GM06990 (cell line): ENCODE data around the gene MAN2B2.
"Not testable (repeated sequence)": the region's sequence is repeated elsewhere in the genome, so short reads cannot be mapped to it uniquely, and the experiment has no call there.

Experiments
- DNase-seq: peaks from one replicate; pipeline ENCODE4 v3.0.0-alpha.2; 2011; ENCODE audit not compliant: insufficient read length; ENCODE audit errors: extremely low read depth
- H3K27me3 ChIP-seq: replicated peaks from 2 replicates; pipeline ENCODE4 v1.6.0; 2011; ENCODE audit warnings: low read length; ENCODE audit not compliant: control insufficient read depth, insufficient read depth
- H3K36me3 ChIP-seq: 2 replicates; pipeline ENCODE4 v1.5.1; 2011; ENCODE audit warnings: low read length; ENCODE audit not compliant: control insufficient read depth, insufficient read depth
- H3K4me3 ChIP-seq: replicated peaks from 2 replicates; pipeline ENCODE4 v1.5.1; 2011; ENCODE audit warnings: low read depth, mild to moderate bottlenecking, control low read depth, low read length
- TF ChIP-seq, protein P1 (sequence below): IDR thresholded peaks from 2 replicates; pipeline ENCODE4 v1.5.1; 2011; ENCODE audit warnings: low read length, control low read depth, mild to moderate bottlenecking, inconsistent platforms; ENCODE audit not compliant: insufficient read depth, poor library complexity, severe bottlenecking

MAN2B2 gene

DNA sequence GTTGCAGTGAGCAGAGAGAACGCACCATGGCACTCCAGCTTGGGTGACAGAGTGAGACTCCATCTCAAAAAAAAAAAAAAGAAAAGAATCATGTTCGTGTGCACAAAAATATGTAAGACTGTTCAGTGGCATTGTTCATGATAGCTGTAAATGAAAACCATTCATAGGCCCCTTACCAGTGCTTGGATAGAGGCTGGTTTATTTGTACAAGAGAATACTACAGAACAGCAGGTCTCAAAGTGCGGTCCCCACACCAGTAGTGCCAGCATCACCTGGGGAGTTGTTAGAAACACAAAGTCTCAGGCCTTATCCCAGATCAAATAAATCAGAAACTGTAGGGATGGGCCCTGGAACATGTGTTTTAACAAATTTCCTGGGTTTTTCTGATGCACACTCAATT is 52.8 kb downstream of the MAN2B2 start:
- Histone ChIP-seq H3K27me3 (no peaks in the 10 kb centered on the region), H3K36me3 (no peaks in the 10 kb centered on the region), H3K4me3 (no peak overlapping the region)
- TF ChIP-seq, protein P1, sequence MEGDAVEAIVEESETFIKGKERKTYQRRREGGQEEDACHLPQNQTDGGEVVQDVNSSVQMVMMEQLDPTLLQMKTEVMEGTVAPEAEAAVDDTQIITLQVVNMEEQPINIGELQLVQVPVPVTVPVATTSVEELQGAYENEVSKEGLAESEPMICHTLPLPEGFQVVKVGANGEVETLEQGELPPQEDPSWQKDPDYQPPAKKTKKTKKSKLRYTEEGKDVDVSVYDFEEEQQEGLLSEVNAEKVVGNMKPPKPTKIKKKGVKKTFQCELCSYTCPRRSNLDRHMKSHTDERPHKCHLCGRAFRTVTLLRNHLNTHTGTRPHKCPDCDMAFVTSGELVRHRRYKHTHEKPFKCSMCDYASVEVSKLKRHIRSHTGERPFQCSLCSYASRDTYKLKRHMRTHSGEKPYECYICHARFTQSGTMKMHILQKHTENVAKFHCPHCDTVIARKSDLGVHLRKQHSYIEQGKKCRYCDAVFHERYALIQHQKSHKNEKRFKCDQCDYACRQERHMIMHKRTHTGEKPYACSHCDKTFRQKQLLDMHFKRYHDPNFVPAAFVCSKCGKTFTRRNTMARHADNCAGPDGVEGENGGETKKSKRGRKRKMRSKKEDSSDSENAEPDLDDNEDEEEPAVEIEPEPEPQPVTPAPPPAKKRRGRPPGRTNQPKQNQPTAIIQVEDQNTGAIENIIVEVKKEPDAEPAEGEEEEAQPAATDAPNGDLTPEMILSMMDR, result no peak
- no peak for DNase-seq

DNA sequence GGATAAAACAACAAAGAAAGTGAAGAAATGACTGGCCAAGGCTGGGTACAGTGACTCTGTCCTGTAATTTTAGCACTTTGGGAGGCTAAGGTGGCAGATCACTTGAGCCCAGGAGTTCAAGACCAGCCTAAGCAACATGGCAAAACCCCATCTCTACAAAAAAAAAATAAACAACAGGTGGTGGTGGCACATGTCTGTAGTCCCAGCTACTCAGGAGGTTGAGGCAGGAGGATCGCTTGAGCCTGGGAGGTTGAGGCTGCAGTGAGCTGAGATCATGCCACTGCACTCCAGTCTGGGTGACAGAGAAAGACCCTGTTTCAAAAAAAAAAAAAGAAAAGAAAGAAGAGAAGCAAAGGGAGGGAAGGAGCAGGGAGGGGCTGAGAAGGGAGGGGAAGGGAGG is 53.5 kb downstream of the MAN2B2 start:
- not testable (repeated sequence) for DNase-seq, H3K27me3 ChIP-seq, H3K36me3 ChIP-seq, H3K4me3 ChIP-seq

DNA sequence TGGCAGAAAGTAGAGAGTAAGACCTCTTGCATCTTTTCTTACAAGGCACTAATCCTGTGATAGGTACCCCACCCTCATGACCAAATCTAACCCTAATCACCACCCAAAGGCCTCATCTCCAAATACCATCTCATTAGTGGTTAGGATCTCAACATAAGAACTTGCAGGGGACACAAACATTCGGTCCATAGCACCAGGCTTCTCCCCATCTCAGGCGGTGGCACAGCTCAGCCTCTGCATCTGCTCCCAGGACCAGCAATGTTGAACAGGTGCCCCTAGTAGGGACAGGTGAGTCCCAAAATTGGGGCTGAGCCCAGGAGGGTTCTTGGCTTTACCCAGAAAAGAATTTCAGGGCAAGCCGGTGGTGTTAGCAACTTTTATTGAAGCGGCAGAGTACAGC is 57.1 kb downstream of the MAN2B2 start:
- no peak for DNase-seq
- Histone ChIP-seq H3K27me3 (no peaks in the 10 kb centered on the region), H3K4me3 (no peak overlapping the region), H3K36me3 (no peaks in the 10 kb centered on the region)
- TF ChIP-seq, protein P1, result no peak

DNA sequence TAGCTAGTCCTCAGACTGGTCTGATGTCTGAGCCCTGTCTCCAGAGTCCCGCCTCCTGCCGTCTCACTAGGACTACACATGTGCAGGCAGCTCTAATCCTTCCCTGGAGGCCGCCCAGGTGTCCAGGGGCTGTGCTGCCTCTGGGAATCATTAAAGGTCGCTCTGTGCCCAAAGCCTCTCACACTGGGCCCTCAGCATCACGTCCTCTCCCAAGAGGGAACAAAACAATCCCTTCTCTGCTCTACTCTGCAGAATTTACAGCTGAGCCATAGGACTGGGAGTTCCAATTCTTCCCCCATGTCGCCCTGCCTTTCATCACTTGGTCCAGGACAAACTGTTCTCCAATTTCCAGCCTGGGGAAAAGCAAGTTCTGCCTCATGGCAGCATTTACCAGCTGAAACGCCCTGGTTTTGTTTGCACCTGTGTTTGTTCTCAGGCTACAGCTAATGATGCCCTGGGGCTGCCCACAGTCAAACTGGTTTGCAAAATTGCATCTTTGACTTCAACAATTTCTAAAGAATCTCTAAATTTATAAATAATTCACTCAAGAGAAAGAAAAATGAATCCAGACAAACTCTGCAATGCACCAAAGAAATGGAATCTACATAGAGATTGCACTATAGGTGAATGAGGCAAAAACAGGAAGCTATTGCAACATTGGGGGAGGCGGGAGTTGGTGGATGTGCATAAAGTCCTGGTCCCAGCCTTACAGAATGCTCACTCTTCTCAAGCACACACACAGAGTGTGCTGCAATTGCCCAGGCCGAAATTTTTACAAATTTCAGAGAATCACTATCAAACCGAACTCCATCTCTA is 58.3 kb downstream of the MAN2B2 start:
- Histone ChIP-seq H3K36me3 (no peaks in the 10 kb centered on the region), H3K27me3 (no peaks in the 10 kb centered on the region), H3K4me3 (no peak overlapping the region)
- TF ChIP-seq, protein P1, result no peak
- DNase-seq, result no peak

DNA sequence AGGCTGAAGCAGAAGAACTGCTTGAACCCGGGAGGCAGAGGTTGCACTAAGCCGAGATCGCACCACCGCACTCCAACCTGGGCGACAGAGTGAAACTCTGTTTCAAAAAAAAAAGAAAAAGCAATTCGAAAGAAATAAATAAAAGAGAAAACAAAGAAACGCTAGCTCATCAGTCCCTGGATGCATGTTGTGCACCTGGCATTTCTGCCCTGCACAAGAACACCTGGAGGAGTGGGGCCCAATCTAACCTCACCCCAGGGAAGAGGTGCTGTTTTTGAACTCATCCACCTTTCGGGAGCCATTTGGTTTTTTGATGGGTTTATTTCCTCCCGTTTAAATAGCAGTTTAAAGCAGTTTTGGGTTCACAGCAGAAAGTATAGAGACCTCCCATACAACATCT is 59.8 kb downstream of the MAN2B2 start:
- DNase-seq, result no peak
- TF ChIP-seq, protein P1, result no peak
- Histone ChIP-seq H3K36me3 (no peaks in the 10 kb centered on the region), H3K4me3 (no peak overlapping the region), H3K27me3 (no peaks in the 10 kb centered on the region)

DNA sequence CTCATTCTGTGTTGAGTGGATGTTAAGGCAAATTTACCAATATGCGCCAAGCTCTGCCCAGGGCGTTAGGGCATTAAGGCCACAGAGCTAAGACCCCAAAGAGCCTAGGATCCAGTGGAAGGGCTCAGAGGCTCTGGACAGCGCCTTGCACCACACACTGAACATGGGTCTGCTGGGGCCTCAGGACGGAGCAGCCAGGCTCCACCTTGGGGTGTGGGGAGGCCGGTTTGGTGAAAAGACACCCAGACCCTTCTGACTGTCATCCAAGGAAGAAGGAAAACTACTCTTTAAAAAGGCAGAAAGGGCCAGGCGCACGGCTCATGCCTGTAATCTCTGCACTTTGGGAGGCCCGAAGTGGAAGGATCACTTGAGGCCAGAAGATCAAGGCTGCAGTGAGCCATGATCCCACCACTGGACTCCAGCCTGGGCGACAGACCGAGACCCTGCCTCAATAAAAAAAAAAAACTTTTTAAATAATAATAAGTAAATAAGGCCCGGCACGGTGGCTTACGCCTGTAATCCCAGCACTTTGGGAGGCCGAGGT is 64.2 kb downstream of the MAN2B2 start:
- TF ChIP-seq, protein P1, result no peak
- no peak for DNase-seq
- no peaks in the 10 kb centered on the region for H3K27me3 ChIP-seq
- peaks cover 10% of the 10 kb centered on the region for H3K36me3 ChIP-seq
- no peak overlapping the region for H3K4me3 ChIP-seq
